Dermis blood vessel endothelial cell (primary cell): ENCODE results near the gene IFNLR1. TPM values are rescaled to one million over a fixed set of nuclear protein-coding genes. Genes with fewer than 3 reads are reported as not detected.

Source experiments
- DNase-seq: peaks from one replicate; pipeline ENCODE4 v3.0.0; 2010
- total RNA-seq: library from RNA; depleted of rRNA; stranded (reverse); fragments of >200 nt; gene quantifications from 2 replicates; pipeline ENCODE4 v1.2.3, GENCODE V29; 2014

Gene IFNLR1
- total RNA-seq, 1 donor from 2014 or later: under 0.01 TPM

DNA sequence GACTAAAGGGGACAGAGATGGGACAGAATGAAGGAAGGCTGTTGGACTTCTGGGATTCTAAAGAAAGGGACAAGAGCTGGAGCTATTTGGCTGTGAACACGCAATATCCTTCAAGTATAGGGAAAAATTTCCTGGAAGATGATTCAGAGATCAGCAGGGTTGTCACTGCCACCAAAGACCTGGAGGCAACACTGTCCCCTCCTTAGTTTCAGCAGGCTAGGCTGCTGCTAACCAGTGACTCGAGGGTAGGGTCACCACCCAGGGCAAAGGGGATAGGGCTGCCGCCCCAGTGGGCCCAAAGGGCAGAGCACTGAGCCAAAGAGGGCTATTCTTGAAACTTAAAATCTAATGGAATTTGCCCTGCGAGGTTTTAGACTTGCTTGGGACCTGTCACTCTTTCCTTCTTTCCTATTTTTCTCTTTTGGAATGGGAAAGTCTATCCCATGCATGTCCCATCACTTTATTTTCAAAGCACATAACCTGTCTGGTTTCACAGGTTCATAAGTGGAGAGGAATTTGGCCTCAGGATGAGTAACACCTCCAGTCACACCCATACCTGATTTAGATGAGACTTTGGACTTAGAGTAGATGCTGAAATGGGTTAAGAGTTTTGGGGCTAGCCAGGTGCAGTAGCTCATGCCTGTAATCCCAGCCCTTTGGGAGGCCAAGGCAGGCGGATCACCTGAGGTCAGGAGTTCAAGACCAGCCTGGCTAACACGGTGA lies 11.9 kb downstream of the IFNLR1 start:
- DNase-seq: no peak

DNA sequence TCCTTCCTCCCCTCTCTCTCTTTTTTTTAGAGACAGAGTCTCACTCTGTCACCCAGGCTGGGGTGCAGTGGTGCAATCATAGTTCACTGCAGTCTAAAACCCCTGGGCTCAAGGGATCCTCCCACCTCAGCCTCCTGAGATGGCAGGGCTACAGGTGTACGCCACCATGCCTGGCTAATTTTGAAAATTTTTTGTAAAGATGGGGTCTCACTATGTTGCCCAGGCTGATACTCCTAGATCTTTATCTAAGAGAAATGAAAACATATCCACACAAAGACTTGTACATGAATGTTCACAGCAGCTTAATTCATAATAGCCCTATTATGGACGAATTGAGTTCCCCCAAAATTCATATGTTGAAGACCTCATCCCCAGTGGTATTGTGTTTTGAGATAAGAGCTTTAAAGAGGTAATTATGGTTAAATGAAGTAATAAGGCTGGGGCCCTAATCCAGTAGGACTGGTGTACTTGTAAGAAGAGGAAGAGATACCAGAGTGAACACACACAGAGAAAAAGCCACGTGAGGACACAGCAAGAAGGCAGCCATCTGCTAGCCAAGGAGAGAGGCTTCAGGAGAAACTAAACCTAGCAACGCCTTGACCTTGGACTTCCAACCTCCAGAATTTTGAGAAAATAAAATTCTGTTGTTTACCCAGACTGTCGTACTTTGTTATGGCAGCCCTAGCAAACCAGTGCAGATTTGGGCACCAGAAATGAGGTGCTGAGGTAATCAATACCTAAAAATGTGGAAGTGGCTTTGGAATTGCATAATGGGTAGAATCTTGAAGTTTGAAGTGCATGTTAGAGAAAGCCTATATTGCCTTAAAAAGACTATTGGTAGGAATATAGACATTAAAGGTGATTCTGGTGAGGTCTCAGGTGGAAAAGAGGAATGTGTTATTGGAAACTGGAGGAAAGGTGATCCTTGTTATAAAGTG lies 13.2 kb downstream of the IFNLR1 start:
- DNase-seq: no peak

DNA sequence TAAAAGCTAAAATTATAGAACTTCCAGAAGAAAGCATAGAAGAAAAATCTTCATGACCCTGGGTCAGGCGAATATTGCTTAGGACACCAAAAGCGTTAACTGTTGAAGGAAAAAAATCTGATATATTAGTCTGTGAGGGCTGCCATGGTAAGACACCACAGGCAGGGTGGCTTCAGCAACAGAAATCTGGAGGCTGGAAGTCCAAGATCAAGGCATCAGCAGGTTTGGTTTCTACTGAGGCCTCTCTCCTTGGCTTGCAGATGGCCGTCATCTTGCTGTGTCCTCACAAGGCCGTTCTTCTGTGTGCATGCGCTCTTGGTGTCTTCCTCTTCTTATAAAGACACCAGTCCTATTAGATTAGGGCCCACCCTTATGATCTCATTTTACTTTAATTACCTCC lies 14.5 kb downstream of the IFNLR1 start:
- DNase-seq: no peak

DNA sequence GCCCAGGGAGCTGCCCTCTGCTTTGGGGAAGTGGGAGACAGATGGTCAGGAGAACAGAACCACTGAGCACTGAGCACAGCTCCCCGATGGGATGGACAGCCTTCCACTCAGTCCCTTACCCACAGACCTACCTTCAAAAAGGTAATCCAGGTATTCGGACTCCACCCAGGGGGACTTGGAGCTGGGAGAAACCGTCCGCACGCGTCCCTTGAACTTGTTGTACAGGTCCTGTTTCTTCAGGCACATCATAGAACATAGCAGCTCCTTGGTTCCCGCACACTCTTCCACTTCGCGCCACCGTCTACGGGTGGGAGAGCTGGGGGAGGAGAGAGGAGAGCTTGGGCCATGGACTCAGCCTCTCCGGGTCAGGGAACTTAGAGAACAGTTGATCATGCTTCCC lies 17.8 kb downstream of the IFNLR1 start:
- DNase-seq: no peak

DNA sequence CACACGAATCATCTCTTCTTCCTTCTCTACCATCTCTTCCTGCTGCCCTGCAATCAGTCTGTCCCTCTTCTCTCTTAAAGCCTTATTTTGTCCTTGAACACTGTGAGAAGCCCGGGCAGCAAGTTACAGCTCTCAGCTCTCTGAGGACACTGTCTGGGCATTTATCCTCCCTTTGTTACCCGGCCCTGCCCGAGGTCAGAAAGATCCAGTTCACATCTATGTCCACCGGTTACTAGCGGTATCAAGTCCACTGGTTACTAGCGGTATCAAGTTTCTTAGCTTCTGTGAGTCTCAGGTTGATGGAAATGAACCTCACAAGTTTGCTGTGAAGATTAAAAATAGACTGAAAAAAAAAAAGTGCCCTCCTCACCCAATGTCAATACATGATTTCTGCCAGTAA lies 18.8 kb downstream of the IFNLR1 start:
- DNase-seq: no peak

DNA sequence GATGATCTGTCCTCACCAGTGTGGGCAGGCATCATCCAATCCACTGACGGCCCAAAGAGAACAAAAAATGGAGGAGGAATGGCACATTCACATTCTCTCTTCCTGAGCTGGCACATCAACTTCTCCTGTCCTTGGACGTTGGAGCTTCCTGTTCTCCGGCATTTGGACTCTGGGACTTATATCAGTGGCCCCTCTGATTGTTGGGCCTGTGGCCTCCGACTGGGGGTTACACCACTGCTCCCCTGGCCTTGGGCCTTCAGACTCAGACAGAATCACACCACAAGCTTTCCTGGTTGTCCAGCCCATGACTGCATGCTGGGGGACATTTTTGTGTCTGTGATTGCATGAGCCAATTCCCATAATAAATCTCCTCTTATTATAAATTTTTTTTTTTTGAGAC lies 20.1 kb downstream of the IFNLR1 start:
- no peak for DNase-seq

DNA sequence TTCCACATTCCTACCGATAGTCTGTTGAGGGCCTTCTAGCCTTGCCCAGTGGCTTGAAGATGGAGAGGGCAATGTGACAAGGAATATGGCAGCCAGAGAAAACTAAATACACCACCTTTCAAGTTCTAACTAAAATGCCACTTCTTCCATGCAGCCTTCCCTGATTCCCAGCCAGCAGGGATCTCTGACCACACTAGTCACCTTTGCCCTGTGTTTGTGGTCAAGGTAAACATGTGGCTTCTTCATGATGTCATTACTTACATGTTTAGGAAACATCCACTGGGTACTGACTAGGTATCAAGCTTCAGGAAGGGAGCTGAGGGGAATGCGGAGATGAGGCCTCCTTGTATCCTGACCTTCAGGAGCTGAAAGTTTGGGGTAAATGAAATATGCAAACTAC lies 21.6 kb downstream of the IFNLR1 start:
- no peak for DNase-seq

DNA sequence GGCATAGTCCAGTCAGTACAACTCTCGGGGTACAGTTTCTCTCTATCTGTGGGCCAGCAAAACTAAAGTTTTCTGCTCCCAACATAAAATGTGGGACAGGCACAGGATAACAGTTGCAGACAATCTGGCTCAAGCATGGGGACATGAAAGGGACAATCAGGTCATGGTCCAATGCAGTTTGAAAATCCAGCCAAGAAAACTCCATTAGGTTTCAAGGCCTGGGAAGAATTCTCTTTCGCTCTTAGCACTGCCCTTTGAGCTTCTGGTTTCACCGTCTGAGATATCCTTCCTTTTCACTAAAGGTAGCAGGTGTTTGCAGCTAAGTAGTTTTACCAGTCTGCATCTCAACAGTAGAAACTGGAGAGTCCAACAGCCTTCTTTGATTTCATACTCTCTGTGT lies 23.1 kb downstream of the IFNLR1 start:
- no peak for DNase-seq

DNA sequence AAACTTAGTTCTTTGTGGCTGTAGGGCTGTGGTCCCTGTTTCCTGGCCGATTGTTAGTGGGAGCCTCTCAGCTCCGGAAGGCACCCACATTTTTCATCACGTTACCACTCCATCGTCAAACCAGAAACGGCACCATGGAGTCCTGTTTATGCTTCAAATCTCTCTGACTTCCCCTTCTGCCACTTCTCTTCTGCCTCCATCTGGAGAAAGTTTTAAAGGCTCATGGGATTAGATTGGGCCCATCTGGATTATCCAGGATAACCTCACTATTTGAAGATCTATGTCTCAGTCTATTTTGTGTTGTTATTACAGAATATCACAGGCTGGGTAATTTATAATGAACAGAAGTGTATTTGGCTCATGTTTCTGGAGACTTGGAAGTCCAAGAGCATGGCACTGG lies 24.9 kb downstream of the IFNLR1 start:
- DNase-seq: no peak

DNA sequence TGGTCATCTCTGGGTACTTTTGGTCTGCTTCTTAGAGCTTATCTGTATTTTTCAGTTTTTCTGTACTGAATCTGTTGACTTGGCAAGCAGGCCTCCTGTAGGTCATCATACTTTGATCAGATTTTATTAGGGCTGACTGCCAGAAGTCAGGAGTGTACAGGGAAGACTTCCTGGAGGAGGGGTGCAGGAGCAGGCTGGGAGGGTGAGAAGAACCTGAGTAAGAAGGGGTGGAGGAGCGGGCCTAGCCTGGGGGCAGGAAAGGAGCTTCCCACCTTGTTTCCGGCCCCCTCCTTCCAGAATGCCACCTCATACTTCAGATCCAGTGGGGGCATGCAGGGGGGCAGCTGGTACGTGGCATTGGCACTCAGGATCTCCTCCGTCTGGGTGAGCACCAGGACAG lies 25.8 kb downstream of the IFNLR1 start:
- no peak for DNase-seq

DNA sequence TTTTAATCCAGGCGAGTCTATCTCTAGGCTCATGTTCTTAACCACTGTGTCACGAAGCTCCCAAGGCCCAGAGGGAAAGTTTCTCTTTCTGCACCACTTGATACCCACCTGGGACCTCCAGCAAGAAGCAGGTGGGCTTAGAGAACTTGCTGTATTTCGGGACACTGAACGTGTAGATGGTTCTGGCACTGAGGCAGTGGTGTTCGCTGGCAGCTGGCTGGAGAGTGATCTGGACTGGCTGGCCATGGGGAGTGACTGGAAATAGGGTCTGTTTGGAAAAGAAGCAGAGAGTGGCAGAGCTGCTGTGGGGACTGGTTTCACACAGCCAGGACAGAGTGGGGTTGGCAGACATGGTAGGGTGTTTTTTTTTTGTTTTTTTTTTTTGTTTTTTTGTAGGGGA lies 27.7 kb downstream of the IFNLR1 start:
- DNase-seq: no peak

DNA sequence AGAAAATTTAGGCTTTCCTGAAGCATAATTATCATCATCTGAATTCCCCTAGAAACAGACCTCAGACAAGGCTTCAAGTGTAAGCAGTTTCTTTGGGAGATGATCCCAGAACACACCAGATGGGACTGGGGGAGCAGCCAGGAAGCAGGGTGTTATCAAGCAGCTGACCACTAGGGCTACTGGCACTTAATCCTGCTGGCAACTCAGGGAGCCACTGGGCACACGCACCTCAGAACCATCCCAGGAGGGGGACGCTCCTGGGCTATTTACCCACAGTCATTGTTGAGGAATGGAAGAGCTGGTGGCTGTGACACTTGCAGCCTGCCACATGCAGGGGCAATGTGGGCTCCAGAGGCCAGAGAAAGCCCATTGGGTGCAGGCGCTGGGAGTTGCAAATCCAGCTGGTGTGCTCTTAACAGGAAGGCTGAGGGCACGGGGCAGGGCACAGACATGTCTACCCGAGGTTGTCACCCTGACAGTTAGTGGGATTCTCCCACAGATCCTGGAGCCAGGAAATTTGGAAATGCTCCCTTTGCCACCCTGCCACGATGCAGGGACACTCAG lies 29.1 kb downstream of the IFNLR1 start:
- peak; percentile 23 for DNase-seq

DNA sequence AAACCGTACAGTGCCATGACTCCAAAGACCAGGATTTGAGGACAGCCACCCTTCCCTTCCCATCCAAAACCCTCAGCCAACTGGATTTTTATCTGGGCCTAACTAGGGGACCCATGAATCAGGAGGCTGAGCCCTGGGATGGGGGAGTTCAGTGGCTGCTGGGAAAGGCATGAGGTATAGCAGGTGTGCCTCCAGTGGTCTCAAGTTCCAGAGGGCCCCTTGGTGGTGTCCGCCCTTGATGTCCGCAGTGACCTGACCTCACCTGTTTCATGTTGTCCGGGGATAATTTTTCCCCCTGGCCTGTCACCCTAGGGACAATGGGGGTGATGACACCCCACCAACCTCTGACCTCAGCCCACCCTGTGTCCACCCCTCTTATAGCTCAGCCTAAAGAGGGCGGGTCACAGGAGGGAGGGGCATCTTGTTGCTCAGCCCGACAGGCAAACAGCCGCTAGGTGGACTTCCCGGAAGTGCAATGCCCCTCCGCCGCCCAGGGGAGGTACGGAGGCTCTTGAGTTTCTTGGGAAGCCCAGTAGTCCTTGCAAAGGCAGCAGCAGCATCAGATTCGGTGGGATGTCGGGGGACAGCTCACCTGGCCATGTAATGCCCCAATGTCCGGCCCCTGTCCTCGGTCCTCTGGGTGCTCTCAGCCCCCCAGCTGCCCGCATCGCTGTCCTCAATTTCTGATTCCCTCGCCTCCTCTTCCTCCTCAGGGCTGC lies 30.4 kb downstream of the IFNLR1 start:
- DNase-seq: no peak

DNA sequence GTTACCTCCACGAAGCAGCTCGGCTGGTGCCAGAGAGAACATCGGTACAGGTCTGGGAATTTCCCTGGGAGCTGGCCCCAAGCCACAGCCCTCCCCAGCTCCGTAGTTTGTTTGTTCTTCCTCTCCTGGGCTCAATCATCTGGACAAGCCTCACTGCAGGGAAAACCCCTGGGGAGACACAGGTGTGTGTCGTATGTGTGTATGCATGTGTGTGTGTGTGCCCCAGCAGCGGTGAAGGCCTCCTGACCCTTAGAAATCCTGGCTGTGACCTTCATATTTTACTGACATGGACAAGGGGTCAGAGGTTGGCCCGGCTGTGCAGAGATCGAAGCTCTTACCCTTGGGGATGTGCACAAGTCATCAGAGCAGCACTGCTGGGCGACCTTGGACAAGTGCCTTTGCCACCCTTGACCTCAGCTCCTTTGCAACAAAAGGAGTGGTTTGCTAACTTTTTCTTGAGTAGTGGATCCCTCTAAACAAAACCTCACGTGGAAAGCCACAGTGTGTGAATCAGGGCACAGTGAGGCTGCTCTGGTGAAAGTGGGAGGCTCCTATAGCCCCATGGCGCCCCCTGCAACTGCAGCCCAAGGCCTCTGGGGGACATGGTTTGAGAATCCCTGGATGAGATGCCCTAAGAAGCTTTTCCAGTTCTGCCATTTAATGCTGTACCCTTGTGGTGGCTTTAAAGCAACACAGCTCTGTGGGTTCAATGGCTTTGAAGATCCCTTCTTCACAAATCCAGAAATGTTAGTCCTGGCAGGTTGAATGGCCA lies 31.9 kb downstream of the IFNLR1 start:
- DNase-seq: peak; percentile 7

DNA sequence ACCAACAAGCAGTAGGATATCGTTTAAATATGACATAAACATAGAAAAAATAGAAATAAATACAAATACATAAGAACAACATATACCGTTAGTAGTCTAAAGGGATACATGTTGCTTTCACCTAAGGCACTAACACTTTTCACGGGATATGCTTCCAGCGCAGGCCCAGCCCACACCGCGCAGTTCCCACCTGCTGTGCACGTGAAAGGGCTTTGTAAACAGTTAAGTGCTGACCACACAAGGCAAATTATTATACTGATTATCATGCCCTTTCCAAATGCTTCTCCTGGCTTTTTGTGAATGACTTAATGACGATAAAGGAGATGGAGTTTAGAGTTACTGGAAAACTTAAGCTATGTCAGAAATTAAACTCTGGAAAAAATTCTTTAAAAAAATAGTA lies 32.9 kb downstream of the IFNLR1 start:
- no peak for DNase-seq

DNA sequence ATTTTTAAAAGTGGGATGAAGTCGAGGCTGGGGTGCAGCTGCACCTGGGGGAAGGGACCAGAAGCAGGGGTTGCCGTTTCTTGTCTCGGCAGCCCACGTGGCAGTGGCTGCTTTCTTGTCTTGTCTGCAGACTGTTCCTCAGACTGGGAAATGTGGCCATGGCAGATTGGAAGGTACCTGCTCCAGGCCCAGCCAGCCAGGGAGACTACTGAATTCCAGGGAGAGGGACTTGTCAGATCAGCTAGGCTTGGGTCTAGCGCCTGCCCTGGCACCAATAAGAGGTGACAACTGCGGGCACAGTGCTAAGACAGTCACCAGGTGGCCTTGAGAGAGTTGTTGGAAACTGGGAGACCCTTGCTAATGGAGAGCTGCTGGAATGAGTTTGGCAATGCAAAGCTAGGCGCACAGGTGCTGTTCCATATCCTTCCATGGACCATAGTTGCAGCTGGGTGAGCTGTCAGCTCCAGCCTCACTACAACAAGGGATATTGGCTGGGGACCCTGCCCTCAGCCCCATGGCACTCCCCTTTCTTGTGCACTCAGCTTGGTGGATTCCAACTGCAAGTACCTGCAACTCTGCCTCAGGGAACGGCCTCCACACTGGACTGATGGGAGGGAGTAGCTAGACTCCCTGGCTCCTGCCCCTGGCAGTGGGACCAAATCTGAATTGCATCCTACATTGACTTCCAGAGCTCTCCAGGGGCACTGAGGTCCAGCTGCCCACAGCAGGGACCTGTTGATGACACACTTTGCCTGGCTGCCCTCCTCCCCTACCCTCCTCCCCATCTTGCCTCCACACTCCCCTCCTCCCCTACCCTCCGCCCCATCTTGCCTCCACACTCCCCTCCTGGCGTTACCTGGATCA lies 34.2 kb downstream of the IFNLR1 start:
- no peak for DNase-seq

DNA sequence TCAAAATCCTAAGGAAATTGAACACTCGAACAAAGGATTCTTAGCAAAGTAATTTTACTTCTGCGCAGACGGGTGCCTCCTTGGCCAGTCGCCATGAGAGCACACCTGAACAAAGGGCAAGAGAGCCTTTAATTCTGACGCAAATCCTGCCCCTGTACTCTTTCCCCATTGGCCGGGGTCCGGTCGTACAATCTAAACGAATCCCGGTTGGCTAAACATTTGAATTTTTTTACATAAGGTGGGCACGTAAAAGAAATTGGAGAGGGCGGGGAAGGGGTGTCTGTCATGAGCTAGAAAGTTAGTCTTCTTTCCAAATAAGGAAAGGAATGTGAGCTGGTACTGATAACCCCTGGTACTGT lies 35.9 kb downstream of the IFNLR1 start:
- DNase-seq: no peak

DNA sequence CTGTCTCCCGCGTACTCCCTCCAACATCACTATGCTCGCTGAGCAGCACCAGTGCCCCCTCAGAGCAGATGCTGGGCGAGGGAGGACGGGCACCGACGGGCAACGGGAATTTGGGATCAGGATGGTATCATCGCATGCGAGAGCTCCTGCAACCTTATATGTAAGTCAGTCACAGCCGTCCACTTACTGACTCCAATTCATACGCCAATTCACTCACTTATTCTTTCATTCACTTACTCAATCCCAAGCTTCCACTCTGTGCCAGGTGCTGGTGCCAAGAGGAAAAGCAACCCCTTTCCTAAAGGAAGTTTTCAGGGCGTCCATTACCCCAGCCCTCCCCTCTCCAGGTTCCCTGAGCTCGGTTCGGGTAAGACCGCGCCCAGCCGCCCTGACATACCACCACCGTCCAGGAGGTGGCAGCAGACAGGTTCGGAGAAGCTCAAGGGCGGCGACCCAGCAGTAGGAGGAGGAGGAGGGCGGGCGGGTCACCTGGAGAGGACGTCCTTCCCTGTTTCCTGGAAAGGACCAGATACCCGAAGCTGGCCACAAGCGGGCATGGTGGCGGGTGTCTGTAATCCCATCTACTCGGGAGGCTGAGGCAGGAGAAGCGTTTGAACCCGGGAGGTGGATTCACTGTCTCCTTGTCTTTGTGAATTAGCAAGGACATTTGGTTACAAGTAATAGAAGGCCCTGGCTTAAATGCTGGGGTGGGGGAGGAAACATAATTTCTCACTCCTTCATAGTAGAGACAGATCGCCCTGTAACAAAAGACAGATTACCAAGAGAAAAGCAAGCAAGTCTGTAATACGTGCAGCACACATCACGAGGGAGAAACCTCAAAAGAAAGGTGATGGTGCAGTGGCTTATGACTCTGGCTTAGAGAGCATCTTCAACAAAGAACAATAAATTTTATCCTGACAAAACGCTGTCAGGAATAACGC lies 36.6 kb downstream of the IFNLR1 start:
- DNase-seq: peak; percentile 87

DNA sequence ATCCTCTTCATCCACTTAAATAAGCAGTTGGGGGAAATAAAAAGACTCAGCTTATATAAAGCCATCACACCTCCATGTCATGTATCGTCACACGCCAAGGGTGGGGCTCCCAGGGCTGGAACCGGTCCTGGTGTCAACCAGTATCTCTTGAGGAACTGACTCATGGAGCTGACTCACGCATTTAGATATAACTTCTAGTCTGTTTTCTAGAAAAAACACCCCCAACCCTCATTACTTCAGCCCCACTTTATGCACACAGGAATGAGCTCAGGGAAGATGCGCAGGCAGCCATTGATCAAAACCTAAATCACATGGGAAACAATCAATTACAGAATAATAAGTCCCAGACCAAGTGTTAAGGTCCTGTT lies 37.2 kb downstream of the IFNLR1 start:
- peak; percentile 42 for DNase-seq

DNA sequence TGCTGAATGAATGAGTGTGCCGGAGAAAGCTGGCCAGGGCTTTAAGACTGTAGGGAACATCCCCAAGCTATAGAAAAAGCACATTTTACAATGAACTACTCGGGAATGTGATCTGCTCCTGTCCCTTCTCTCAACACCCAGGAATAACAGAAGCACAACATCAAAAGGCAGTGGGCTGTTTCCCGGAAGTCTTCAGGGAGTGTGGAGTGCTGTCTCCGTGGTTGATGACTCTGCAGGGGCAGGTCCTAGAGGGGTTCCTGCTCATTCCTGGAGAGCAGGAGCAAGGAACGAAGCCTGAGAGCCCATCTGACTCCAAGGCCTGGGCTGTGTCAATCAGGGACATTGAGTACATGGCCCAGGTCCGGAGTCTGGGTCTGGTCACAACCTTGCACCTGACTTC lies 39.3 kb downstream of the IFNLR1 start:
- DNase-seq: no peak
